ENCODE measurements around the gene CLOCK.

DNA sequence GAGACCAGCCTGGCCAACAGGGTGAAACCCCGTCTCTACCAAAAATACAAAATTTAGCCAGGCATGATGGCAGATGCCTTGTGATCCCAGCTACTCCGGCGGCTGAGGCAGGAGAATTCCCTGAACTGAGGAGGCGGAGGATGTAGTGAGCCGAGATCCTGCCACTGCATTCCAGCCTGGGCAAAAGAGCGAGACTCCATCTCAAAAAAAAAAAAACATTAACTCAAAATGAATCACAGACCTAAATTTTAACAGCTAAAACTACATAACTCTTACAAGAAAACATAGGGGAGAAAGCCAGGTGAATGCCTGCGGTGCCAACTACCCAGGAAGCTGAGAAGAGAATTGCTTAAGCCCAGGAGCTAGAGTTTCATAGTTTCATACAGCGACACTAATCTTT, 96.1 kb downstream of the CLOCK start:
- no peak for TF ChIP-seq POLR2A (IDR thresholded peaks at IDR 0.05; ENCODE audit: low read length)
- TF ChIP-seq GATA1 (IDR thresholded peaks at IDR 0.05; ENCODE audit: low read depth, low read length): no peak

Data from erythroblast (primary cell).